Lower lobe of right lung (tissue), 2 donors: Measurements from ENCODE around the gene SNRNP40. TPM values are rescaled to one million over a fixed set of nuclear protein-coding genes. Genes with fewer than 3 reads are reported as not detected.
A peak's percentile ranks its signal among the peaks of the same experiment; 100 is the strongest.

Experiments used
- ATAC-seq, 2 donors: fragments of 200-7000 bp; cut with Tn5 transposase; one replicate each; pipeline ENCODE4 v1.9.1; 2020 to 2022; ENCODE audit warnings: mild to moderate bottlenecking in 2 of 2, moderate library complexity in 2 of 2
- DNase-seq: peaks from one replicate; pipeline ENCODE4 v3.0.0-alpha.2; 2020
- H3K27ac ChIP-seq: fragments of 200-600 bp; one replicate; pipeline ENCODE4 v1.8.0; 2022
- H3K27me3 ChIP-seq: fragments of 200-600 bp; one replicate; pipeline ENCODE4 v1.8.0; 2022; ENCODE audit warnings: low read depth
- H3K36me3 ChIP-seq: fragments of 200-600 bp; one replicate; pipeline ENCODE4 v1.8.0; 2022; ENCODE audit warnings: mild to moderate bottlenecking
- H3K4me1 ChIP-seq: fragments of 200-600 bp; one replicate; pipeline ENCODE4 v1.8.0; 2022
- H3K4me3 ChIP-seq: fragments of 200-600 bp; one replicate; pipeline ENCODE4 v1.8.0; 2022; ENCODE audit warnings: mild to moderate bottlenecking
- H3K9me3 ChIP-seq: fragments of 200-600 bp; one replicate; pipeline ENCODE4 v1.8.0; 2022
- intact Hi-C: fragments of 100-400 bp; cut with DNase I; formaldehyde crosslinking; loops from one replicate; pipeline ENCODE4 v1.11.0; 2022
- total RNA-seq: library from RNA; stranded (reverse); fragmentation: NEBNext Ultra II Directional; extraction: Animal tissue kit (Norgen Biotek cat#: 25700); gene quantifications from one replicate; pipeline ENCODE4 v1.2.1, GENCODE V29; 2021
- TF ChIP-seq, protein P1 (sequence below): fragments of 200-600 bp; IDR thresholded peaks from one replicate; pipeline ENCODE4 v1.8.0; 2022; ENCODE audit warnings: antibody characterized with exemption, mild to moderate bottlenecking
- donor health status: DM: no; HTN: yes; CAD: no; lungs with severe emphysema.

The SNRNP40 gene
- total RNA-seq, 1 donor from 2014 or later = 38.3 TPM

DNA sequence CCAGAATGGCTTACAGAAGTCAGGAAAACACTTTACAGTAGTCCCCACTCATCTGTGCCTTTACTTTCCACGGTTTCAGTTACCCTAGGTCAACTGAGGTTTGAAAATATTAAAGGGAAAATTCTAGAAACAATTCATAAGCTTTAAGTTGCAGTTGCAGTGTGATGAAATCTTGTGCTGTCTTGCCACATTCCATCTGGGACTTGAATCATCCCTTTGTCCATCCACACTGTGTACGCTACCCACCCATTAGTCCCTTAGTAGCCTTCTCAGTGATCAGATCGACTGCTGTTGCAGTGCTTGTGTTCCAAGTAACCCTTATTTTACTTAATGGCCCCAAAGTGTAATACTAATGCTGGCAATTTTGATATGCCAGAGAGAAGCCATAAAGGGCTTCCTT lies 30.8 kb upstream of the SNRNP40 start:
- no peaks in the 10 kb centered on the region for H3K4me1 ChIP-seq
- intact Hi-C loops = no loop called here
- H3K27me3 ChIP-seq = no peaks in the 10 kb centered on the region
- no peaks in the 10 kb centered on the region for H3K9me3 ChIP-seq
- TF ChIP-seq, protein P1, sequence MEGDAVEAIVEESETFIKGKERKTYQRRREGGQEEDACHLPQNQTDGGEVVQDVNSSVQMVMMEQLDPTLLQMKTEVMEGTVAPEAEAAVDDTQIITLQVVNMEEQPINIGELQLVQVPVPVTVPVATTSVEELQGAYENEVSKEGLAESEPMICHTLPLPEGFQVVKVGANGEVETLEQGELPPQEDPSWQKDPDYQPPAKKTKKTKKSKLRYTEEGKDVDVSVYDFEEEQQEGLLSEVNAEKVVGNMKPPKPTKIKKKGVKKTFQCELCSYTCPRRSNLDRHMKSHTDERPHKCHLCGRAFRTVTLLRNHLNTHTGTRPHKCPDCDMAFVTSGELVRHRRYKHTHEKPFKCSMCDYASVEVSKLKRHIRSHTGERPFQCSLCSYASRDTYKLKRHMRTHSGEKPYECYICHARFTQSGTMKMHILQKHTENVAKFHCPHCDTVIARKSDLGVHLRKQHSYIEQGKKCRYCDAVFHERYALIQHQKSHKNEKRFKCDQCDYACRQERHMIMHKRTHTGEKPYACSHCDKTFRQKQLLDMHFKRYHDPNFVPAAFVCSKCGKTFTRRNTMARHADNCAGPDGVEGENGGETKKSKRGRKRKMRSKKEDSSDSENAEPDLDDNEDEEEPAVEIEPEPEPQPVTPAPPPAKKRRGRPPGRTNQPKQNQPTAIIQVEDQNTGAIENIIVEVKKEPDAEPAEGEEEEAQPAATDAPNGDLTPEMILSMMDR = no peak
- DNase-seq = no peak
- H3K36me3 ChIP-seq = peaks cover 24% of the 10 kb centered on the region
- no peak overlapping the region for H3K4me3 ChIP-seq
- no peak for ATAC-seq
- no peak overlapping the region for H3K27ac ChIP-seq

DNA sequence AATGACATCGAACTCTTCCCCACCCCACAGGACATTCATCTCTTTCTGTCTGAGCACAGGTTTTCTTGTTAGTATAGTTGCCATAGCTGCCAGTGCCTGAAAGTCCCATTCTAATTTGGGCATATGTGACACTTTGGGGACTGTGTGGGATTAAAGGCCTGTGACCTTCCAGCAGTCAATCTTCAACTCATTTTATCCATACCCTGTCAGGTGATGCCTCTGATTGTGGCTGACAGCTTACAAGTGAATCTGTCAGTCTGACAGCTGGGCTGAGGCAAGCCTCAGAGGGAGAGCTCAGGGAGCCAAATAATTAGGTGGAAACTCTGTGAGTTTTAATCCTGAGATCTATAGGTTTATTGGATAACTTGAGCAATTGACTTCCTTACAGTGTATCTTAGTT lies 29.9 kb upstream of the SNRNP40 start:
- TF ChIP-seq, protein P1 = no peak
- intact Hi-C loops = no loop called here
- Histone ChIP-seq H3K27ac (no peak overlapping the region), H3K4me3 (no peak overlapping the region), H3K4me1 (no peaks in the 10 kb centered on the region), H3K36me3 (peaks cover 22% of the 10 kb centered on the region), H3K27me3 (no peaks in the 10 kb centered on the region), H3K9me3 (no peaks in the 10 kb centered on the region)
- ATAC-seq = no peak
- no peak for DNase-seq

DNA sequence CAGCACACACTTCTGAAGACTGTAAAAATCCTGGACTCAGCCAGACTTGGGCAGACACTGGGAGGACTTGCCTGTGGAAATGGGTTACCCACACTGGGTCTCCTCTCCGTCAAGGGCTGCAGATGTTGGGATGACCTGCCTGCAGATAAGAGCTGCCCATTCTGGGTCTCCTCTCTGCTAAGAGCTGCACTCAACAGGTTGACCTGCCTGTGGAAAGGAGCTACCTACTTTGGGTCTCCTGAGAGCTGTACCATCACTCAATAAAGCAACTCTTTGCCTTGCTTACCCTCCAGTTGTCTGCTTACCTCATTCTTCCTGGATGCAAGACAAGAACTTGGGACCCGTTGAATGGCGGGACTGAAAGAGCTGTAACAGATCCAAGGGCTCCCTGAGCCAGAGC lies 28.4 kb upstream of the SNRNP40 start:
- Histone ChIP-seq H3K36me3 (peaks cover 26% of the 10 kb centered on the region), H3K4me1 (no peaks in the 10 kb centered on the region), H3K27me3 (no peaks in the 10 kb centered on the region), H3K9me3 (no peaks in the 10 kb centered on the region), H3K4me3 (no peak overlapping the region), H3K27ac (no peak overlapping the region)
- no peak for ATAC-seq
- intact Hi-C loops = no loop called here
- DNase-seq = no peak
- TF ChIP-seq, protein P1 = no peak

DNA sequence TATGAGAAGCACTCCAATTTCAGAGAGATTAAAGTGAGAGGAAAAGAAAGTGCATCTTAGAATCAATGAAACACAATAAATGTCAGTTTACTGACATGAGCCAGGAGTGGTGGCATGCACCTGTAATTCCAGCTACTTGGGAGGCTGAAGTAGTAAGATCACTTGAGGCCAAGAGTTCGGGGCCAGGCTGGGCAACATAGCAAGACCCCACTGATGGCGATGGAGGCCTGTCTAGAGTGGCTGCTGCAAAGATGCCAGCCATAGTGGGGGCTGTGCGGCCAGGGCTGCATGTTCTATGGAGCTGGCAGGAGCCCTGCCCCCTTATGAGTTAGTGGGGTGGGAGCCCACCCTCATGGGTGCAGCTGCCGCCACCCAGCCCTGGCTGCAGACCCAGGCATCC lies 27.5 kb upstream of the SNRNP40 start:
- H3K36me3 ChIP-seq = peaks cover 34% of the 10 kb centered on the region
- H3K27me3 ChIP-seq = no peaks in the 10 kb centered on the region
- TF ChIP-seq, protein P1 = no peak

DNA sequence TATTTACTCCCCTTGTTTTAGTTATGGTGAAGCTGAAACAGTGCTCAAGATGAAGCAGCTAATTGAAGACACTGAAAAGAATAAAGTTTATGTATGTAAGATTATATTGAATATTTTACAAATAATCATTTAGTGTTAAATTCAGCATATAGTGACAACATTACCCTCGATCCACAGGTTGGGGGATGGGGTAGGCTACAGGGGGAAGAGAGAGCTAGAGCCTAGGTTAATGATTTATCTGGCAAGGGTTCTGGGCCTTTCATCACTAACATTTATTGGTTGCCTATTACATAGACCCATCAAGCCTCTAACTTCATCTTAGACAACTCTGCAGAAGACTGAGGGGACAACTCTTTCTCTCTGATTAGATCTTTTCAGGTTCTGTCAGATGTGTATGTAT lies 21.6 kb upstream of the SNRNP40 start:
- Histone ChIP-seq H3K9me3 (no peaks in the 10 kb centered on the region), H3K4me1 (no peaks in the 10 kb centered on the region), H3K27me3 (no peaks in the 10 kb centered on the region), H3K27ac (no peak overlapping the region), H3K4me3 (no peak overlapping the region), H3K36me3 (peaks cover 67% of the 10 kb centered on the region)
- ATAC-seq (no peak), DNase-seq (no peak)
- TF ChIP-seq, protein P1 = no peak
- intact Hi-C loops = no loop called here

More for the DNA sequence above, 27.5 kb upstream of the SNRNP40 start:
- no peaks in the 10 kb centered on the region for H3K4me1 ChIP-seq
- H3K4me3 ChIP-seq = no peak overlapping the region
- H3K27ac ChIP-seq = no peak overlapping the region
- intact Hi-C loops = no loop called here
- ATAC-seq (peak in 1 of 2 donors; percentile 23), DNase-seq (no peak)
- H3K9me3 ChIP-seq = no peaks in the 10 kb centered on the region

DNA sequence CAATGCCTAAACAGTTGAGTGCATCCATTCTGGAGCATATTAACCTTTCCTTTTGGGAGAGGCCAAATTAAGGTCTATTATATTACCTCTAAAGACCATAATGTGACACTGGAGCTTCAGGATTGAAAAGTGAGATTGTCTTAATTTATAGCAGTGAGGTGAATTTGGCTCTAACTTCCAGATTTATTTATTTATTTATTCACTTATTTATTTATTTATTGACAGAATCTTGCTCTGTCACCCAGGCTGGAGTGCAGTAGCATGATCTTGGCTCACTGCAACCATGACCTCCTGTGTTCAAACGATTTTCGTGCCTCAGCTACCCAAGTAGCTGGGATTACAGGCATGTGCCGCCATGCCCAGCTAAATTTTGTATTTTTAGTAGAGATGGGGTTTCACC lies 19.3 kb upstream of the SNRNP40 start:
- H3K9me3 ChIP-seq = no peaks in the 10 kb centered on the region
- ATAC-seq (no peak), DNase-seq (no peak)
- TF ChIP-seq, protein P1 = no peak
- H3K27me3 ChIP-seq = no peaks in the 10 kb centered on the region
- H3K4me1 ChIP-seq = no peaks in the 10 kb centered on the region
- H3K4me3 ChIP-seq = no peak overlapping the region
- no peak overlapping the region for H3K27ac ChIP-seq
- intact Hi-C loops = no loop called here
- peaks cover 89% of the 10 kb centered on the region for H3K36me3 ChIP-seq
